NCI-H2029 treated with DMSO at 0.1 percent for 48 hours (cell line): Measurements from ENCODE around the gene TMBIM1.

Experiments used
- DNase-seq: peaks from one replicate; lab custom pipeline; 2025; lab: John Stamatoyannopoulos, UW

Gene TMBIM1

GRCh38 chr2:218292048-218293014, at the start of gene TMBIM1:
Gene TMBIM1 (minus strand): TSS chr2:218292503. CDS start chr2:218282141, 10,362 bp downstream.
- peak; percentile 18 for DNase-seq

- DNase-seq = no peak
These were observed 49.1 kb upstream of the TMBIM1 start for GRCh38 chr2:218341381-218341780.

- DNase-seq = no peak
These were observed 48.4 kb upstream of the TMBIM1 start for GRCh38 chr2:218340656-218341055.

- no peak for DNase-seq
These were observed 42.2 kb upstream of the TMBIM1 start for GRCh38 chr2:218334531-218334930.

GRCh38 chr2:218332920-218333645, 40.8 kb upstream of the TMBIM1 start:
- no peak for DNase-seq

- no peak for DNase-seq
These were observed 40.0 kb upstream of the TMBIM1 start for GRCh38 chr2:218332288-218332687.

- DNase-seq = no peak
These were observed 39.4 kb upstream of the TMBIM1 start for GRCh38 chr2:218331745-218332144.

- DNase-seq = no peak
These were observed 37.7 kb upstream of the TMBIM1 start for GRCh38 chr2:218329826-218330593.

- DNase-seq = no peak
These were observed 36.9 kb upstream of the TMBIM1 start for GRCh38 chr2:218329027-218329825.

- DNase-seq = no peak
These were observed 36.0 kb upstream of the TMBIM1 start for GRCh38 chr2:218328294-218328693.

- no peak for DNase-seq
These were observed 35.3 kb upstream of the TMBIM1 start for GRCh38 chr2:218327451-218328210.

- no peak for DNase-seq
These were observed 34.0 kb upstream of the TMBIM1 start for GRCh38 chr2:218326315-218326714.

- DNase-seq = no peak
These were observed 33.4 kb upstream of the TMBIM1 start for GRCh38 chr2:218325566-218326160.

GRCh38 chr2:218323526-218324472, 31.5 kb upstream of the TMBIM1 start:
- no peak for DNase-seq

- peak; percentile 55 for DNase-seq
These were observed 30.6 kb upstream of the TMBIM1 start for GRCh38 chr2:218322768-218323525.

- DNase-seq = no peak
These were observed 28.5 kb upstream of the TMBIM1 start for GRCh38 chr2:218320704-218321336.

GRCh38 chr2:218319813-218320365, 27.6 kb upstream of the TMBIM1 start:
- DNase-seq = no peak
